Tibial nerve (tissue), 4 donors: ENCODE data around the gene HRK.

Source experiments
- EP300 ChIP-seq, 2 donors: sonication (generic); formaldehyde crosslinking; IDR thresholded peaks; one replicate each; pipeline ENCODE4 v1.6.1; 2017; ENCODE audit warnings: antibody characterized with exemption in 2 of 2, mild to moderate bottlenecking in 1 of 2
- POLR2A ChIP-seq, 2 donors: fragments of 450-650 bp; IDR thresholded peaks; one replicate each; pipeline ENCODE4 v1.6.1; 2017; ENCODE audit warnings: antibody characterized with exemption in 2 of 2, mild to moderate bottlenecking in 2 of 2, moderate library complexity in 2 of 2
- TF ChIP-seq, protein P1 (sequence below), 5 experiments: fragments of 200-600 bp in 3 of 5; fragments of 450-650 bp in 2 of 5; sonication (generic) in 3 of 5; IDR thresholded peaks; one replicate each; pipeline ENCODE4 v1.5.1; 2016 to 2019; ENCODE audit warnings: antibody characterized with exemption in 5 of 5, mild to moderate bottlenecking in 3 of 5, moderate library complexity in 2 of 5

DNA sequence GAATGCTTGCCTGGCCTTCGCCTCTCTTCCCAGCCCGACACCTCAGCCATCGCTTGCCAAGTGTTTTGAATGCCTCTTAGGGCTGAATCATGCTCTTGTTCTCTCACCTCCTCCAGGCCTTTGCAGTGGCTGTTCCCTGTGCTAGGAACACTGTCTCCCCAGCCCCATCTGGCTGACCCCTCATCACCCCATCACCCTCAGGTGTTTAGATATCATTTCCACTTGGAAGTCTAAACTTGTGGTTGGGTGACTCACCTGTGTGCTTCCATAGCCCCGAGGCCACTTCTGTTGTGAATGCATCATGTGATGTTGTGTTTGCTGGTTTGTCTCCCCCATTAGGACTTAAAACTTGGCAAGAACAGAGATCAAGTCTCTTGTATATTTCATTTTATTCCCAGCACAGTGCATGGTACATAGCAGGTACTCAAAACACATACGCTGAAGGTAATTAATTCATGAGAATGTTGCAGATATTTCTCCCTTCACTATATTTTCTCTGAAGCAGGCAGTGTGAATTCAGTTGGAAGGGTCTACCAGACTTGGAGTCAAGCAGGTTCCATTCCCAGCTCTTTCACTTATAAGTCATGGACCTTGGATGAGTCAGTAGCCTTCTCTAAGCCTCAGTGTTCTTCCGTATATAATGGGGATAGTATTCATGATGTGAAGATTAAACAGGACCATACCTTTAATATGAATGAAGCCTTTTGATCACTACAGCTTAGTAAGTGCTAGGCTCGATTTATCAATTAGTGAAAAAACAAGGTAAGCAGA lies 67.8 kb downstream of the HRK start:
- TF ChIP-seq, protein P1, sequence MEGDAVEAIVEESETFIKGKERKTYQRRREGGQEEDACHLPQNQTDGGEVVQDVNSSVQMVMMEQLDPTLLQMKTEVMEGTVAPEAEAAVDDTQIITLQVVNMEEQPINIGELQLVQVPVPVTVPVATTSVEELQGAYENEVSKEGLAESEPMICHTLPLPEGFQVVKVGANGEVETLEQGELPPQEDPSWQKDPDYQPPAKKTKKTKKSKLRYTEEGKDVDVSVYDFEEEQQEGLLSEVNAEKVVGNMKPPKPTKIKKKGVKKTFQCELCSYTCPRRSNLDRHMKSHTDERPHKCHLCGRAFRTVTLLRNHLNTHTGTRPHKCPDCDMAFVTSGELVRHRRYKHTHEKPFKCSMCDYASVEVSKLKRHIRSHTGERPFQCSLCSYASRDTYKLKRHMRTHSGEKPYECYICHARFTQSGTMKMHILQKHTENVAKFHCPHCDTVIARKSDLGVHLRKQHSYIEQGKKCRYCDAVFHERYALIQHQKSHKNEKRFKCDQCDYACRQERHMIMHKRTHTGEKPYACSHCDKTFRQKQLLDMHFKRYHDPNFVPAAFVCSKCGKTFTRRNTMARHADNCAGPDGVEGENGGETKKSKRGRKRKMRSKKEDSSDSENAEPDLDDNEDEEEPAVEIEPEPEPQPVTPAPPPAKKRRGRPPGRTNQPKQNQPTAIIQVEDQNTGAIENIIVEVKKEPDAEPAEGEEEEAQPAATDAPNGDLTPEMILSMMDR (IDR thresholded peaks at IDR 0.05), result no peak
- TF ChIP-seq POLR2A (IDR thresholded peaks at IDR 0.05) (no peak), EP300 (IDR thresholded peaks at IDR 0.05) (no peak)
